Small intestine (tissue), 7 donors: ENCODE measurements around the gene TOMM34. TPM values are rescaled to one million over a fixed set of nuclear protein-coding genes. Genes with fewer than 3 reads are reported as not detected.
A peak's percentile ranks its signal among the peaks of the same experiment; 100 is the strongest.

Experiments
- DNase-seq, 2 donors: peaks; one replicate each; pipeline versions ENCODE4 v3.0.0 to v3.0.0-alpha.2; 2013
- FAIRE-seq: peaks from 2 replicates; lab custom pipeline; 2012; peaks lifted over from hg19 to GRCh38; lab: Jason Lieb, UNC
- H3K27ac ChIP-seq, 3 donors: one replicate each; pipeline ENCODE4 v1.5.1; 2013; ENCODE audit warnings: low read length in 2 of 3, mild to moderate bottlenecking in 2 of 3, control low read depth in 1 of 3, inconsistent platforms in 1 of 3, low read depth in 1 of 3, moderate library complexity in 1 of 3
- H3K27me3 ChIP-seq, 3 donors: one replicate each; pipeline ENCODE4 v1.6.1; 2013; ENCODE audit warnings: low read length in 3 of 3, inconsistent platforms in 1 of 3; ENCODE audit not compliant: control insufficient read depth in 3 of 3, insufficient read depth in 3 of 3
- H3K36me3 ChIP-seq, 3 donors: one replicate each; pipeline ENCODE4 v1.6.1; 2013; ENCODE audit warnings: low read length in 3 of 3, inconsistent platforms in 1 of 3, low read depth in 1 of 3, mild to moderate bottlenecking in 1 of 3, moderate library complexity in 1 of 3; ENCODE audit not compliant: control insufficient read depth in 3 of 3, insufficient read depth in 2 of 3
- H3K4me1 ChIP-seq, 3 donors: one replicate each; pipeline ENCODE4 v1.6.1; 2013; ENCODE audit warnings: low read length in 2 of 3, inconsistent platforms in 1 of 3, low read depth in 1 of 3, mild to moderate bottlenecking in 1 of 3, moderate library complexity in 1 of 3; ENCODE audit not compliant: control insufficient read depth in 3 of 3, insufficient read depth in 2 of 3
- H3K4me3 ChIP-seq, 3 donors: one replicate each; pipeline ENCODE4 v1.5.1; 2013; ENCODE audit warnings: low read length in 3 of 3, control low read depth in 1 of 3, inconsistent platforms in 1 of 3, low read depth in 1 of 3, mild to moderate bottlenecking in 1 of 3, moderate library complexity in 1 of 3
- H3K9me3 ChIP-seq, 2 donors: one replicate each; pipeline ENCODE4 v1.6.1; 2013; ENCODE audit warnings: low read depth in 1 of 2, low read length in 1 of 2; ENCODE audit not compliant: control insufficient read depth in 2 of 2, insufficient read depth in 1 of 2
- WGBS, 3 donors: extraction: QIAGEN DNeasy Blood & Tissue Kit; methylation state at CpG; one replicate each; pipeline ENCODE4 v1.1.7; 2013; 5-methylcytosine and 5-hydroxymethylcytosine counted together
- polyA plus RNA-seq, 4 donors: library from polyadenylated mRNA; stranded (reverse) in 3 of 4; unstranded in 1 of 4; fragments of 200-250 nt in 3 of 4; fragments of 120-200 nt in 1 of 4; gene quantifications; one replicate each; pipeline versions ENCODE4 v1.2.1 to v1.2.3, GENCODE V29; 2013
- donor health status: healthy with polysubstance abuse.
- donor health status: control.
- donor health status: control.
- donor health status: Bipolar disorder and iron deficiency.
- donor health status: healthy.

Gene TOMM34
- polyA plus RNA-seq, 4 donors = 9.6 to 34.1 (median 19.0) TPM

DNA sequence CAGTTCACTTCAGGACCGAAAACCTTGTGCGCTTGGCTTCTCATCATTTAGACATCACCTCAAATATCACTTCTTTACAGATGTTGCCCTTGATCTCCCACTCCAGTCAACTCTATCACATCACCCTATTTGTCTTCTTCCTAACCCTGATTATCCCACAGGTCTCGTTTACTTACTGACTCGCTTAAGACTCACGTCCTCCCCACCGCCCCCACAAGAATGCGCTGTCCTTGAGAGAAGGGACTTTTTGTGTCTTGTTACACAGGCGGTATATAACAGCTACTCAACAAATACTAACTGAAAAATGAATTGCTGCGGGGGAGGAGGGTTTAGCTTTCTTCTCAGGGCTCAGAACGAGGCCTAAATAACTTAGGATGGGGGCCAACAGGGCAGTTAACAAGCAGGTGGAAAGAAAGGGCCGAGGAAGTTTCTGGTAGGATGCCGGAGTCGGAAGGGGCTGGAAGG, 527 bp downstream of the TOMM34 start:
- Histone ChIP-seq H3K36me3 (peaks cover 4 to 20% (median 6%) of the 10 kb centered on the region in 3 donors), H3K4me3 (peak overlapping the region; percentile 53 to 94 (median 78)), H3K9me3 (no peaks in the 10 kb centered on the region), H3K27ac (peak overlapping the region in 2 of 3 donors; percentile 56 to 76), H3K27me3 (no peaks in the 10 kb centered on the region), H3K4me1 (peaks cover 5 to 16% (median 5%) of the 10 kb centered on the region in 3 donors)
- DNase-seq (no peak), FAIRE-seq (no peak)
- 1 to 5% (median 3%) methylated on average over 13 of the region's 13 CpGs for WGBS, 3 donors

DNA sequence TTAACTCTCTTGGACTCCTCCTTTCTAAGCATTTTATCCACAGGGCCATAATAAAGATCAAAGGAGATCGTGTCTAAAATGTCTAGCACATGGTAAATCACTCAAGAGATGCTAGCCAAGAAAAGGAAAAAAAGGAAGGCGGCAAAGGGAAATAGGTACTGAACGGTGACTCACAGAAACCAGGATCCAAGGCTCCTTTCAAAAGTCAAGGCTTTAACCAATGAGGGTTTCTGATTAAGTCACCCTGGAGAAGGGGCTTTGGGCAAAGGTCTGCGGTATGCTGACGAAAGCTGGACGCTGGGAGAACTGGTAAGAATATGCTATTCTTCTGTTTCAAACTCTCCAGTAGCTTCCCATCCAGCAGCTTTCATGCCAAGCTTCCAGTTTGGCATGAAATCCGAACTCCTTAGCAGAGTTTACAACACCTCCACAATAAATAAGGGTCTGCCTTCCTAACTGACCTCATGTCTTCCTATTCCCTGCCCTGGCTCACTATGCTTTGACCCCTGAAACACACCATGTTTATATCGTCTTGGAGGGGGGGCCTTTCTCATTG, 1.0 kb downstream of the TOMM34 start:
- Histone ChIP-seq H3K4me3 (peak overlapping the region; percentile 53 to 94 (median 78)), H3K9me3 (no peaks in the 10 kb centered on the region), H3K36me3 (peaks cover 4 to 20% (median 6%) of the 10 kb centered on the region in 3 donors), H3K27me3 (no peaks in the 10 kb centered on the region), H3K27ac (peak overlapping the region in 1 of 3 donors; percentile 76), H3K4me1 (peaks cover 5 to 16% (median 5%) of the 10 kb centered on the region in 3 donors)
- FAIRE-seq = no peak
- WGBS, 3 donors = 4 to 21% (median 13%) methylated on average over 8 of the region's 8 CpGs
- DNase-seq = peak in 1 of 2 donors; percentile 42

DNA sequence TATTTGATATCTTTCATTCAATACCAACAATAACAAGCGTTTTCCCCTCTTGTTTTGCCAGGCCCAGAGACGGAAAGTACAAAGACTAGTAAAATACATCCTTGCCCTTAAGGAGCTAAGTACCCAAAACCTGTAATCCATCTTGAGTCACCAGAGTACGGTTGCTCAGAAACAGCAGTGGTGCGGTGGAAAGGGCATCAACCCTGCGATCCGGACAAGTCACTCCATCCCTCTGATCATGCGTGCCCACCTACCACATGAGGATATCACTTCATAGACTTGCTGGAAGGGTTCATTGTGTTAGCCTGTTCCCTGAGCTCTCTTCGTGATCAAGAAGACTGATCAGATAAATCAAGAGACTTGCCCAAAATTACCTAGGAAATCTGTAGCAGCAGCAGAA, 1.9 kb downstream of the TOMM34 start:
- H3K27ac ChIP-seq = no peak overlapping the region
- 95 to 97% (median 96%) methylated on average over 8 of the region's 8 CpGs for WGBS, 3 donors
- peaks cover 5 to 16% (median 5%) of the 10 kb centered on the region in 3 donors for H3K4me1 ChIP-seq
- no peaks in the 10 kb centered on the region for H3K27me3 ChIP-seq
- FAIRE-seq (no peak), DNase-seq (no peak)
- H3K4me3 ChIP-seq = no peak overlapping the region
- no peaks in the 10 kb centered on the region for H3K9me3 ChIP-seq
- H3K36me3 ChIP-seq = peaks cover 6 to 25% (median 6%) of the 10 kb centered on the region in 3 donors

DNA sequence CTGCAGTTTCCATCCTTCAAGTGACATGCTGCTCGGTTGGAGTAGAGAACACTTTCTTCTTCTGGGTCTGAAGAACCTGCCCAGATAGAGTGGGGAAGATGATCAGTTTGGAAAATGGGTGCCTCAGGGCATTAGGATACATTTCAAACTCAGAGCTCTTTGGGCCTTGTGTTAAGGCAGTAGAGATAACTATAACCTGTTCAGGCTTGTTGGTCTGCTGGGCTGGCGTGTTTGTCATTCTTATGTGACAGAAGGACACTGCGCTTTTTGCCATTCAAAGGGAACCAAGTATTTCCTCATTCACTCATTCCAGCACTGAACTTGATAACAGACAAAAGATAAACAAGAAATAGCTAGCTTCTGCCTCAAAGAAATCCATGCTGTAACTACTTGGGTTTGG, 3.8 kb downstream of the TOMM34 start:
- Histone ChIP-seq H3K27ac (no peak overlapping the region), H3K9me3 (no peaks in the 10 kb centered on the region), H3K4me1 (peaks cover 5 to 16% (median 5%) of the 10 kb centered on the region in 3 donors), H3K27me3 (no peaks in the 10 kb centered on the region), H3K36me3 (peaks cover 9 to 36% (median 12%) of the 10 kb centered on the region in 3 donors), H3K4me3 (no peak overlapping the region)
- FAIRE-seq (no peak), DNase-seq (no peak)
- WGBS, 3 donors = 92 to 95% (median 93%) methylated on average over 3 of the region's 3 CpGs

DNA sequence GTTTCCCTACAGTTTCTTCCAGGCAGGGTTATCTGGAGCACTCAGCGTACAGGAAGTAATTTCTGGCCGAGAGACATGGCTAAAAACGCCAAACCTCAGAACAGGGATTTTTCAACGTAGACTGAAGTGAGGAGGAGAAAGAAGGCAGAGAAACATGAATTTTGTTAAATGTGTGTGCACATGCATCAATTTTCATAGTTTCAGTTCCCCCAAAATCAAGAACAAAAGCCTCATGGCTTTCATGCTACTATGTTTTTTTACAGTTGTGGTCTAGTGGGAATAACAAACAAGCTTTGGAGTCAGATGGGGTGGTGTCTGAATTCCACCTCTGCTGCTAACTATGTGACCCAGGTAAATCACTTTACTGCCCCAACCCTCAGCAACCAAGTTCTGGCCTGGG, 4.9 kb downstream of the TOMM34 start:
- 81 to 95% (median 83%) methylated on average over 4 of the region's 4 CpGs for WGBS, 3 donors
- Histone ChIP-seq H3K27ac (no peak overlapping the region), H3K27me3 (no peaks in the 10 kb centered on the region)

DNA sequence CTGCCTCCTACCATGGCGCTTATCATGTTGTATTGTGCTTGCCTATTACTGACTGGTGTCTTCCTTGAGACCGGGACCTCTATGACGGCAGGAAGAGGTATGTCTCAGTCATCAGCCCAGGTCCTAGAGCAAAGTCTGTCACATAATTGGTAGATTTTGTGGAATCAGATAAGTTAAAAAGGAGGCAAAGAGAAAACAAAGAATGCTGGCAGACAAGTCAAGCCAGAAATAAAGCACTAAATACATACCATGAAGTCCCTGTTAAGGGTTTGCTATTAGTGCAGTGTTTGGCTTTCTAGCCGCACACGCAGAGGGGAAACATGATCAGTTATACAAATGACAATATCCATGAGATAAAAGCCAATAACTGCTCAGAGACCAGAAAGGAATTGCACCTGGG, 6.0 kb downstream of the TOMM34 start:
- whole genome bisulfite sequencing, 3 donors = 95 to 98% (median 96%) methylated on average over 5 of the region's 5 CpGs
- H3K27ac ChIP-seq = no peak overlapping the region
- H3K4me3 ChIP-seq = no peak overlapping the region
- peaks cover 16 to 47% (median 23%) of the 10 kb centered on the region in 3 donors for H3K36me3 ChIP-seq
- no peaks in the 10 kb centered on the region for H3K9me3 ChIP-seq
- peaks cover 4 to 11% (median 5%) of the 10 kb centered on the region in 3 donors for H3K4me1 ChIP-seq
- FAIRE-seq = no peak
- DNase-seq = no peak
- no peaks in the 10 kb centered on the region for H3K27me3 ChIP-seq

More for the DNA sequence above, 4.9 kb downstream of the TOMM34 start:
- H3K9me3 ChIP-seq = no peaks in the 10 kb centered on the region
- DNase-seq = no peak
- peaks cover 16 to 43% (median 19%) of the 10 kb centered on the region in 3 donors for H3K36me3 ChIP-seq
- no peak overlapping the region for H3K4me3 ChIP-seq
- peaks cover 5 to 11% (median 5%) of the 10 kb centered on the region in 3 donors for H3K4me1 ChIP-seq
- no peak for FAIRE-seq

DNA sequence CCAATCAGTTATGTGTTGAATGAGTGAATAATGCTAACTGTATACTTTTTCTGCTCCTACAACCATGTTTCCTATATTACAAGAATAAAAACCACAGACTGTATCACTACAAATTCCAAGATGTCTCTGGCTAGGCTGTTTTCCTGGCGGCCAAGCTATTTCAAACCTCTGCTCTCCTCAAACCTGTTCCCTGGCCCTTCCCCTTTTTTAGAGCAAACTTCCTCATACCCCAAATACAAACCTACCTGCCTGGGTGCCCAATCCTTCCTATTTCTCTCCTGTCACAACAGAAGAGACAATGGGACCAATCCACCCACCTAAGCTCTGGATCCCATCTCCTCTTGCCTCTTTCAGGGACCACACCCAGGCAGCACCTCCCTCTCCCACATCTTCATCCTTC, 7.5 kb downstream of the TOMM34 start:
- Histone ChIP-seq H3K4me1 (no peaks in the 10 kb centered on the region), H3K27ac (no peak overlapping the region), H3K36me3 (peaks cover 24 to 50% (median 25%) of the 10 kb centered on the region in 3 donors), H3K27me3 (no peaks in the 10 kb centered on the region), H3K4me3 (no peak overlapping the region), H3K9me3 (no peaks in the 10 kb centered on the region)
- no peak for FAIRE-seq
- DNase-seq = no peak
- WGBS, 3 donors = 86 to 92% (median 91%) methylated on average over 1 of the region's 1 CpG

DNA sequence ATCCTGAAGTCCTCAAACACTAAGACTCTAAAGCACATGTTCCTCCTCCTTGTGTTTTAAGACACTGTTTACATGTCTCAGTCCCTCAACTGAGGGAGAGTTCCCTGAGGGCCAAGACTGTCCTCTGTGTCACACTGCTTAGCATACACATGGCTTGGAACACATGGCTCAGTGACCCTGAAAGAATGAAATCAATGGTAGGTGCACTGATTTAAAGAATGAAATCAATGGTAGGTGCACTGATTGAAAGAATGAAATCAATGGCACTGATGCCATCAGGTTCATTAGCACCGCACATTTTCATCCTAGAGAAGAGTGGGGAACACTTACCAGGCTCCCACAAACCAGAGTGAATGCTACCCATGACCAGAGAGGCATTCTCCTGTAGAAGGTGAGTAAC, 9.8 kb downstream of the TOMM34 start:
- Histone ChIP-seq H3K27me3 (no peaks in the 10 kb centered on the region), H3K27ac (no peak overlapping the region), H3K9me3 (no peaks in the 10 kb centered on the region), H3K4me3 (no peak overlapping the region), H3K4me1 (no peaks in the 10 kb centered on the region), H3K36me3 (peaks cover 24 to 41% (median 26%) of the 10 kb centered on the region in 3 donors)
- no peak for FAIRE-seq
- 92 to 98% (median 93%) methylated on average over 1 of the region's 1 CpG for WGBS, 3 donors
- no peak for DNase-seq
